ENCODE measurements around the gene EPO.
"Not testable (repeated sequence)": the region's sequence is repeated elsewhere in the genome, so short reads cannot be mapped to it uniquely, and the experiment has no call there.

The EPO gene

DNA sequence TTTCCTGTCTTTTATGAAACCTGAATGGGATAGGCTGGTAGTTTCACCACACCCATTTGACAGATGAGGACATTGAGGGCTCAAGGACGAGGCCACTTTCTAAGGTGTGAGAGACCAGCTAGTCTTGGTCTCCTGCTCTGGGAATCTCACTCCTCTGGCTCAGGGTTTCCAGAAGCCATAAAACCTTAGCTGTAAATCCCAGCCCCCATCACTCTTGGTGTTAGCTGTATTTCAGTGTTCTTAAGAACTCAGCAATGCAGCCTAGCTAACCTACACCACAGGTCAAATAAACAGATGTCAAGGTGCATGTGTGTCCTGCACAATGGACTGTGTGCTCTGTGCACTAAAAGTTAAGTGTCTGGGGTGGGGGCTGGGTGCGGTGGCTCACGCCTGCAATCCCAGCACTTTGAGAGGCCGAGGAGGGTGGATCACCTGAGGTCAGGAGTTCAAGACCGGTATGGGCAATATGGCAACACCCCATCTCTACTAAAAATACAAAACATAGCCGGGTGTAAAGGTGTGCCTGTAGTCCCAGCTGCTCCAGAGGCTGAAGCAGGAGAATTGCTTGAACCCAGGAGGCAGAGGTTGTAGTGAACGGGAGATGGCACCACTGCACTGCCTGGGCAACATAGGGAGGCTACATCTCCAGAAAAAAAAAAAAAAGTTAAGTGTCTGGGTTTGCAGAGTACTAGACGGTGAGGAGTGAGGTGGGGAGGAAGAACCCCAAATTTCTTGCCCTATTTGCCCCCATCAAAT lies 567 bp upstream of the EPO start:
- TF ChIP-seq FOXA1 (IDR thresholded peaks at IDR 0.05): no peak
- no peak for TF ChIP-seq TARDBP (IDR thresholded peaks at IDR 0.05)
- no peak for TF ChIP-seq LEF1 (IDR thresholded peaks at IDR 0.05; ENCODE audit: borderline replicate concordance)
- no peak for TF ChIP-seq FOXM1 (IDR thresholded peaks at IDR 0.05; ENCODE audit: borderline replicate concordance)
- no peak for TF ChIP-seq FOXK2 (IDR thresholded peaks at IDR 0.05)
- no peak for TF ChIP-seq HDGF (IDR thresholded peaks at IDR 0.05; ENCODE audit: borderline replicate concordance)
- no peak for TF ChIP-seq L3MBTL2 (conservative IDR thresholded peaks at IDR 0.05)
- TF ChIP-seq PKNOX1 (IDR thresholded peaks at IDR 0.05): no peak
- no peak for TF ChIP-seq ZNF384 (IDR thresholded peaks at IDR 0.05)
- TF ChIP-seq SUZ12 (IDR thresholded peaks at IDR 0.05): no peak
- no peak for TF ChIP-seq BHLHE40 (IDR thresholded peaks at IDR 0.05; ENCODE audit: borderline replicate concordance)
- no peak for TF ChIP-seq ELF4 (IDR thresholded peaks at IDR 0.05)
- no peak for TF ChIP-seq SP1 (IDR thresholded peaks at IDR 0.05)
- TF ChIP-seq CTBP1 (IDR thresholded peaks at IDR 0.05; ENCODE audit: borderline replicate concordance): no peak
- TF ChIP-seq ARNT (IDR thresholded peaks at IDR 0.05): no peak
- no peak for TF ChIP-seq NFRKB (IDR thresholded peaks at IDR 0.05)
- POLR2A ChIA-PET: interaction anchor here (8.2 kb wide), 1 partner anchor 13 kb away, joined by 68 read pairs; the partner anchor contains the start of gene POP7
- DNase-seq (ENCODE audit: extremely low spot score): no peak
- CTCF ChIA-PET: interaction anchor here (0.7 kb wide), 1 partner anchor 107 kb away, joined by 3 read pairs; the partner anchor contains the start of gene MOSPD3

- POLR2A ChIA-PET: interaction anchor here (8.2 kb wide), 1 partner anchor 15 kb away, joined by 68 read pairs; the partner anchor contains the start of gene POP7
- TF ChIP-seq FOXK2 (IDR thresholded peaks at IDR 0.05) (no peak), CTBP1 (IDR thresholded peaks at IDR 0.05; ENCODE audit: borderline replicate concordance) (no peak), LEF1 (IDR thresholded peaks at IDR 0.05; ENCODE audit: borderline replicate concordance) (no peak), L3MBTL2 (conservative IDR thresholded peaks at IDR 0.05) (no peak)
- DNase-seq (ENCODE audit: extremely low spot score): no peak
- CTCF ChIA-PET: interaction anchor here (1.1 kb wide), 1 partner anchor 15 kb away, joined by 4 read pairs; the partner anchor contains the start of gene POP7
Observed at GRCh38 chr7:100720671-100721504, 620 bp downstream of the EPO start.

DNA sequence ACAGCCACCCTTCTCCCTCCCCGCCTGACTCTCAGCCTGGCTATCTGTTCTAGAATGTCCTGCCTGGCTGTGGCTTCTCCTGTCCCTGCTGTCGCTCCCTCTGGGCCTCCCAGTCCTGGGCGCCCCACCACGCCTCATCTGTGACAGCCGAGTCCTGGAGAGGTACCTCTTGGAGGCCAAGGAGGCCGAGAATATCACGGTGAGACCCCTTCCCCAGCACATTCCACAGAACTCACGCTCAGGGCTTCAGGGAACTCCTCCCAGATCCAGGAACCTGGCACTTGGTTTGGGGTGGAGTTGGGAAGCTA lies 1.2 kb downstream of the EPO start:
- ChIA-PET POLR2A (interaction anchor here (8.2 kb wide), 1 partner anchor 15 kb away, joined by 68 read pairs; the partner anchor contains the start of gene POP7), CTCF (interaction anchor here (1.1 kb wide), 1 partner anchor 16 kb away, joined by 4 read pairs; the partner anchor contains the start of gene POP7)
- no peak for DNase-seq (ENCODE audit: extremely low spot score)
- TF ChIP-seq L3MBTL2 (conservative IDR thresholded peaks at IDR 0.05) (no peak), TARDBP (IDR thresholded peaks at IDR 0.05) (no peak), FOXK2 (IDR thresholded peaks at IDR 0.05) (no peak), FOXM1 (IDR thresholded peaks at IDR 0.05; ENCODE audit: borderline replicate concordance) (no peak), FOXA1 (IDR thresholded peaks at IDR 0.05) (no peak), SUZ12 (IDR thresholded peaks at IDR 0.05) (no peak), SP1 (IDR thresholded peaks at IDR 0.05) (no peak), CTBP1 (IDR thresholded peaks at IDR 0.05; ENCODE audit: borderline replicate concordance) (no peak), ARNT (IDR thresholded peaks at IDR 0.05) (no peak), PKNOX1 (IDR thresholded peaks at IDR 0.05) (no peak), ELF4 (IDR thresholded peaks at IDR 0.05) (no peak), HDGF (IDR thresholded peaks at IDR 0.05; ENCODE audit: borderline replicate concordance) (no peak), ZNF384 (IDR thresholded peaks at IDR 0.05) (no peak), LEF1 (IDR thresholded peaks at IDR 0.05; ENCODE audit: borderline replicate concordance) (no peak), NFRKB (IDR thresholded peaks at IDR 0.05) (no peak), BHLHE40 (IDR thresholded peaks at IDR 0.05; ENCODE audit: borderline replicate concordance) (no peak)

- POLR2A ChIA-PET: interaction anchor here (8.2 kb wide), 1 partner anchor 16 kb away, joined by 68 read pairs; the partner anchor contains the start of gene POP7
Observed at GRCh38 chr7:100722480-100723212, 2.4 kb downstream of the EPO start.

GRCh38 chr7:100723732-100724275 lies 3.5 kb downstream of the EPO start:
- DNase-seq (ENCODE audit: extremely low spot score): no peak
- ChIA-PET POLR2A (interaction anchor here (8.2 kb wide), 1 partner anchor 17 kb away, joined by 68 read pairs; the partner anchor contains the start of gene POP7), CTCF (interaction anchor here (1.6 kb wide), 1 partner anchor 18 kb away, joined by 11 read pairs; the partner anchor contains the start of gene POP7)
- TF ChIP-seq FOXA1 (IDR thresholded peaks at IDR 0.05): no peak
- TF ChIP-seq FOXK2 (IDR thresholded peaks at IDR 0.05): no peak
- no peak for TF ChIP-seq SP1 (IDR thresholded peaks at IDR 0.05)
- TF ChIP-seq FOXM1 (IDR thresholded peaks at IDR 0.05; ENCODE audit: borderline replicate concordance): no peak
- TF ChIP-seq CTBP1 (IDR thresholded peaks at IDR 0.05; ENCODE audit: borderline replicate concordance): no peak
- TF ChIP-seq NFRKB (IDR thresholded peaks at IDR 0.05): no peak
- TF ChIP-seq HDGF (IDR thresholded peaks at IDR 0.05; ENCODE audit: borderline replicate concordance): no peak
- TF ChIP-seq TARDBP (IDR thresholded peaks at IDR 0.05): no peak
- TF ChIP-seq SUZ12 (IDR thresholded peaks at IDR 0.05): no peak
- no peak for TF ChIP-seq ARNT (IDR thresholded peaks at IDR 0.05)
- TF ChIP-seq ZNF384 (IDR thresholded peaks at IDR 0.05): no peak
- TF ChIP-seq L3MBTL2 (conservative IDR thresholded peaks at IDR 0.05): no peak
- no peak for TF ChIP-seq LEF1 (IDR thresholded peaks at IDR 0.05; ENCODE audit: borderline replicate concordance)

More at GRCh38 chr7:100722480-100723212, 2.4 kb downstream of the EPO start:
- TF ChIP-seq SUZ12 (IDR thresholded peaks at IDR 0.05) (no peak), FOXK2 (IDR thresholded peaks at IDR 0.05) (no peak), TARDBP (IDR thresholded peaks at IDR 0.05) (no peak), FOXM1 (IDR thresholded peaks at IDR 0.05; ENCODE audit: borderline replicate concordance) (no peak), SP1 (IDR thresholded peaks at IDR 0.05) (no peak)
- CTCF ChIA-PET: interaction anchor here (0.5 to 1.6 kb wide), 4 partner anchors 17 to 94 kb away, joined by 3 to 11 read pairs (median 4); partner anchors contain the start of gene POP7
- DNase-seq (ENCODE audit: extremely low spot score): no peak

GRCh38 chr7:100724364-100724763 lies 4.1 kb downstream of the EPO start:
- POLR2A ChIA-PET: interaction anchor here (8.2 kb wide), 1 partner anchor 18 kb away, joined by 68 read pairs; the partner anchor contains the start of gene POP7
- not testable (repeated sequence) for DNase-seq (ENCODE audit: extremely low spot score)
- CTCF ChIA-PET: interaction anchor here (0.6 to 2.5 kb wide), 4 partner anchors 9 to 32 kb away, joined by 3 to 20 read pairs (median 8); partner anchors contain the start of gene POP7

Data from HEK293T (cell line).